ENCODE measurements around the gene RADX. TPM values are rescaled to one million over a fixed set of nuclear protein-coding genes. Genes with fewer than 3 reads are reported as not detected.

Gene RADX
- polyA plus RNA-seq, 1 of the 3 experiments (the other 2 are of a cell fraction): not detected

GRCh38 chrX:106728337-106728736, 116.6 kb downstream of the RADX start:
- DNase-seq: no peak
- Histone ChIP-seq H3F3A (replicated peaks; ENCODE audit: insufficient read depth) (no peaks in the 10 kb centered on the region), H3K27ac (ENCODE audit: low read depth in 2 of 2, low read length in 1 of 2) (no peak overlapping the region), H3K36me3 (replicated peaks in 1 of 2; ENCODE audit: control insufficient read depth in 1 of 2, insufficient read depth in 2 of 2, low read length in 1 of 2) (no peaks in the 10 kb centered on the region), H3K79me2 (ENCODE audit: insufficient read depth) (no peaks in the 10 kb centered on the region), H2AFZ (ENCODE audit: low read depth) (no peak overlapping the region), H3K4me2 (no peak overlapping the region), H3K27me3 (ENCODE audit: insufficient read depth) (peaks cover 44% of the 10 kb centered on the region), H3K9me3 (no peaks in the 10 kb centered on the region), H3K4me1 (ENCODE audit: control insufficient read depth in 1 of 2, insufficient read depth in 2 of 2, low read depth in 1 of 2, low read length in 1 of 2) (no peaks in the 10 kb centered on the region), H4K20me1 (ENCODE audit: insufficient read depth) (no peaks in the 10 kb centered on the region), H3K4me3 (ENCODE audit: low read depth in 2 of 2, low read length in 1 of 2) (no peak overlapping the region), H3K9me2 (no peaks in the 10 kb centered on the region), H3K9ac (no peak overlapping the region)
- ChIA-PET CTCF (no interaction called here), POLR2A (no interaction called here)
- TF ChIP-seq PBX3 (IDR thresholded peaks at IDR 0.05) (no peak), GATA2 (CRISPR knock-in tag; IDR thresholded peaks at IDR 0.05) (no peak), CTCF (IDR thresholded peaks at IDR 0.05) (no peak), MXI1 (IDR thresholded peaks at IDR 0.05; ENCODE audit: low read depth, low read length) (no peak), GABPA (IDR thresholded peaks at IDR 0.05; ENCODE audit: low read depth) (no peak), FOXJ3 (CRISPR knock-in tag; IDR thresholded peaks at IDR 0.05) (no peak), EZH2phosphoT487 (IDR thresholded peaks at IDR 0.05; ENCODE audit: borderline replicate concordance, low read depth) (no peak), MAX (IDR thresholded peaks at IDR 0.05; ENCODE audit: low read depth) (no peak), CHD2 (IDR thresholded peaks at IDR 0.05; ENCODE audit: low read length, partially characterized antibody) (no peak), USF2 (IDR thresholded peaks at IDR 0.05; ENCODE audit: borderline replicate concordance, low read depth, low read length) (no peak), TCF12 (IDR thresholded peaks at IDR 0.05) (no peak), MEF2A (IDR thresholded peaks at IDR 0.05; ENCODE audit: borderline replicate concordance, low read depth) (no peak), YY1 (IDR thresholded peaks at IDR 0.05; ENCODE audit: low read depth) (no peak), JUND (IDR thresholded peaks at IDR 0.05) (no peak), ZBTB33 (IDR thresholded peaks at IDR 0.05; ENCODE audit: borderline replicate concordance, low read depth) (no peak), NRF1 (IDR thresholded peaks at IDR 0.05; ENCODE audit: low read depth, low read length) (no peak)
- WGBS (ENCODE audit: low lambda C conversion rate): 11% methylated on average over 2 of the region's 2 CpGs

Small RNAs within 50 kb of the gene (small RNA-seq; reads per million reads assigned to genes)
- gene AL590808.1: 0 reads per million in 7 experiments
- 0 reads per million in 7 experiments for gene MIR548AN

Other genes with a start within 250 kb of the RADX start
- gene RNF128, start 114.7 kb downstream of the RADX start, polyA plus RNA-seq (2012; rRNA removed): not detected in 2 replicates
- 0.03 and 0.08 TPM in 2 replicates for gene TBC1D8B, start 190.7 kb downstream of the RADX start, polyA plus RNA-seq (2012; rRNA removed)

Measured in SK-N-SH (cell line).